RWPE1 (cell line): ENCODE results near the gene DIABLO.
A peak's percentile ranks its signal among the peaks of the same experiment; 100 is the strongest.
"Not testable (repeated sequence)": the region's sequence is repeated elsewhere in the genome, so short reads cannot be mapped to it uniquely, and the experiment has no call there.

ENCODE experiments used
- CTCF ChIA-PET: fragments of 350-600 bp; sonication (Branson Sonifier 250); formaldehyde crosslinking; extraction: SDS; loops from one replicate; lab custom pipeline; 2021; lab: Yijun Ruan, JAX
- POLR2A ChIA-PET: fragments of 400-600 bp; formaldehyde crosslinking; extraction: SDS; loops from one replicate; lab custom pipeline; 2020; ENCODE audit warnings: antibody characterized with exemption; ENCODE audit not compliant: low non-redundant PET; lab: Yijun Ruan, JAX
- DNase-seq: peaks from one replicate; pipeline ENCODE4 v3.0.0; 2012; ENCODE audit warnings: low spot score
- H3K27ac ChIP-seq: fragments of 450-650 bp; 2 replicates; pipeline ENCODE4 v1.5.1; 2017
- TF ChIP-seq, protein P1 (sequence below): fragments of 450-650 bp; conservative IDR thresholded peaks from 2 replicates; pipeline ENCODE4 v1.5.1; 2017; ENCODE audit warnings: low read depth, mild to moderate bottlenecking

Gene DIABLO

GRCh38 chr12:122225683-122226365 lies at the start of gene DIABLO:
DIABLO (minus strand) TSS chr12:122226052; CDS start chr12:122226014, 38 bp downstream.
- ChIA-PET POLR2A (interaction anchor here (0.5 to 1.0 kb wide), 2 partner anchors 14 to 93 kb away, joined by 4 to 7 read pairs; no protein-coding TSS in a partner anchor), CTCF (interaction anchor here (0.6 to 0.7 kb wide), 2 partner anchors 318 to 401 kb away, joined by 4 to 5 read pairs; no protein-coding TSS in a partner anchor)
- TF ChIP-seq, protein P1, sequence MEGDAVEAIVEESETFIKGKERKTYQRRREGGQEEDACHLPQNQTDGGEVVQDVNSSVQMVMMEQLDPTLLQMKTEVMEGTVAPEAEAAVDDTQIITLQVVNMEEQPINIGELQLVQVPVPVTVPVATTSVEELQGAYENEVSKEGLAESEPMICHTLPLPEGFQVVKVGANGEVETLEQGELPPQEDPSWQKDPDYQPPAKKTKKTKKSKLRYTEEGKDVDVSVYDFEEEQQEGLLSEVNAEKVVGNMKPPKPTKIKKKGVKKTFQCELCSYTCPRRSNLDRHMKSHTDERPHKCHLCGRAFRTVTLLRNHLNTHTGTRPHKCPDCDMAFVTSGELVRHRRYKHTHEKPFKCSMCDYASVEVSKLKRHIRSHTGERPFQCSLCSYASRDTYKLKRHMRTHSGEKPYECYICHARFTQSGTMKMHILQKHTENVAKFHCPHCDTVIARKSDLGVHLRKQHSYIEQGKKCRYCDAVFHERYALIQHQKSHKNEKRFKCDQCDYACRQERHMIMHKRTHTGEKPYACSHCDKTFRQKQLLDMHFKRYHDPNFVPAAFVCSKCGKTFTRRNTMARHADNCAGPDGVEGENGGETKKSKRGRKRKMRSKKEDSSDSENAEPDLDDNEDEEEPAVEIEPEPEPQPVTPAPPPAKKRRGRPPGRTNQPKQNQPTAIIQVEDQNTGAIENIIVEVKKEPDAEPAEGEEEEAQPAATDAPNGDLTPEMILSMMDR = no peak
- H3K27ac ChIP-seq = peak within 1 kb of the TSS; percentile 92
- peak; percentile 98 for DNase-seq

DNA sequence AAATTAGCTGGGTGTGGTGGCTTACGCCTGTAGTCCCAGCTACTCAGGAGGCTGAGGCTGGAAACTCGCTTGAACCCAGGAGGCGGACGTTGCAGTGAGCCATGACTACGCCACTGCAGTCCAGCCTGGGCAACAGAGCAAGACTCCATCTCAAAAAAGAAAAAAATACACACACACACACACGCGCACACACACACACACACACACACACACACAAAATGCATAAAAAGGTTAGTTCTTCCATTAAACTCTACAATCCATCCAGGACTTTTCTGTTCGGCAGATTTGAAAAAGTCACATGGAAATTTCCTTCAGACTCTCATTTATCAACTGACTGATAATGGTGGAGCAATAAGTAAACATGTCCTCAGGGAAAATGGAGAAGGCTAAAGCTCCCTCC lies 49.6 kb upstream of the DIABLO start:
- DNase-seq = no peak
- no peak overlapping the region for H3K27ac ChIP-seq
- TF ChIP-seq, protein P1 = no peak
- ChIA-PET POLR2A (no interaction called here), CTCF (interaction anchor here (0.6 kb wide), 1 partner anchor 47 kb away, joined by 3 read pairs; no protein-coding TSS in a partner anchor)

DNA sequence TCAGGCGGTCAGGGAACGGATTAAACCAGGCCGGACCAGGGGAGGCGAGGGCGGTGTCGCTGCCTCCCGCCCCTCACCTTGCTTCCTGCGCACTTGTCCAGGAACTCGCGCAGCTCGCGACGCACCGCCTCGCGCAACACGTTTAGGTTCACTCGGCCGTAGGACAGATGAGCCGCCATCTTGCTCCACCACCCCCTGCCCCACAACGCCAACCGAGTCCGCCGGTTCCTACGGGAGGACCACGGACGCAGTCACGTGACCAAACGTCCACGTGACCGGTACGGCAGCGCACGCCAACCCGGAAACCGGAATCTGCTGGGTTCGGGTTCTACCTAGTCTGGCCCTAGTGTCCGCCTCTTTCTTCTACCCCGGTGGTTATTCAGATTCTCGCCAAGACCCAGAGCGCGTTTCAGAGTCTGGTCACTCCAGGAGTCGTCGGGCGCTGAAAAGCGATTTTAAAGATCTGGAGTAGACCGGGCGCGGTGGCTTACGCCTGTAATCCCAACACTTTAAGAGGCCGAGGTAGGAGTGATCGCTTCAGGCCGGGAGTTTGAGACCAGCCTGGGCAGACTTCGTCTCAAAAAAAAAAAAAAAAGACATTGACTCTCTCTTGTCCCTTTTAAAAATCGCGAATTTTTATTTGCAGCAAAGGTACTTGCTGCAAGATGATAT lies 40.5 kb upstream of the DIABLO start, which contains the start of gene VPS33A:
VPS33A (minus strand) TSS at position 265 of the 672 bp plus-strand sequence; CDS start at position 179, 86 bp downstream.
- DNase-seq = peak; percentile 95
- peak within 1 kb of the TSS; percentile 87 for H3K27ac ChIP-seq
- TF ChIP-seq, protein P1 = no peak
- POLR2A ChIA-PET = interaction anchor here (0.9 kb wide), 1 partner anchor 15 kb away, joined by 4 read pairs; no protein-coding TSS in a partner anchor
- CTCF ChIA-PET = interaction anchor here (0.6 kb wide), 2 partner anchors 138 to 234 kb away, joined by 3 to 5 read pairs; no protein-coding TSS in a partner anchor

DNA sequence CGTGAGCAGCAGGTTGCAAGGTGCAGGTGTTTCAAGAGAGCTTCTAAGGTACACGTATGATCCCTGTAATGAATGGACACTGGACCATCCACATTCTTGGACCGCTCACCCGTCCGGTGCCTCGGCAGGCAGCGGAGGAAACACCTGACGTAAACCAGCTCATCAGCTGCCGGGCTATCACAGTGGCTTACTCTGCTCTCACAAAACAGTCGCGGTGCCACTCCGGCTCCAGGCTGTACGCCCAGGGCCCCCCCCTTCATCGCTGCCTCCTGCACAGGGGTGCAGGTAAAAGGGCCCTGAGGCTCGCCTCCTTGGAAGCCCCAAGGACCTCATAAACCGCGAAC lies 40.0 kb upstream of the DIABLO start:
- POLR2A ChIA-PET = interaction anchor here (0.9 kb wide), 1 partner anchor 15 kb away, joined by 4 read pairs; no protein-coding TSS in a partner anchor
- CTCF ChIA-PET = no interaction called here
- H3K27ac ChIP-seq = peak overlapping the region; percentile 87

GRCh38 chr12:122265476-122265875 lies 39.6 kb upstream of the DIABLO start:
- no peak for DNase-seq
- TF ChIP-seq, protein P1 = no peak
- POLR2A ChIA-PET = interaction anchor here (0.9 kb wide), 1 partner anchor 14 kb away, joined by 4 read pairs; no protein-coding TSS in a partner anchor
- CTCF ChIA-PET = no interaction called here
- H3K27ac ChIP-seq = peak overlapping the region; percentile 87

More for the DNA sequence above, 40.0 kb upstream of the DIABLO start:
- TF ChIP-seq, protein P1 = no peak
- peak; percentile 41 for DNase-seq

DNA sequence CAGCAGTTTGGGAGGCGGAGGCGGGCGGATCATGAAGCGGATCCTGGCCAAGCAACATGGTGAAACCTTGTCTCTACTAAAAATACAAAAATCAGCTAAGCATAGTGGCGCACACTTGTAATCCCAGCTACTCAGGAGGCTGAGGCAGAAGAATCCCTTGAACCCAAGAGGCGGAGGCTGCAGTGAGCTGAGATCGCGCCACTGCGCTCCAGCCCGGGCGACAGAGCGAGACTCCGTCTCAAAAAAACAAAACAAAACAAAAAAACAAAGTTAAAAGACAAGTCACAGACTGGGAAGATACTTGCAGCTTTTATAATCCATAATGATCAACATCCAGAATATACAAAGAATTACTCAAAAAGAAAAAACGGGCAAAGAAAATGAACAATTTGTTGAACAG lies 34.9 kb upstream of the DIABLO start:
- POLR2A ChIA-PET, CTCF ChIA-PET, DNase-seq, H3K27ac ChIP-seq: not testable (repeated sequence)

GRCh38 chr12:122258939-122259338 lies 33.1 kb upstream of the DIABLO start:
- H3K27ac ChIP-seq, CTCF ChIA-PET, DNase-seq: not testable (repeated sequence)
- POLR2A ChIA-PET = interaction anchor here (0.7 kb wide), 1 partner anchor 684 kb away, joined by 9 read pairs; no protein-coding TSS in a partner anchor

DNA sequence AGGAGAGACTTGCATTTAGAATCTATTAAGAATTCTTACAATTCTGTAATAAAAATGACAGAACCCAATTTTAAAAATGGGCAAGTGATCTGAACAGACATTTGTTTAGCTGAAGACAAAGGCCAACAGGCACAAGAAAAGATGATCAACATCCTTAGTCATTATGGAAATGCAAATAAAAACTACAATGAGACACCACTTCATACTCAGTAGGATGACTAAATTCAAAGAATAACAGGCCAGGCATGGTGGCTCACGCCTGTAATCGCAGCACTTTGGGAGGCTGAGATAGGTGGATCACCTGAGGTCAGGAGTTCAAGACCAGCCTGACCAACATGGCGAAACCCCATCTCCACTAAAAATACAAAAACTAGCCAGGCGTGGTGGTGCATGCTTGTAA lies 32.6 kb upstream of the DIABLO start:
- POLR2A ChIA-PET = interaction anchor here (0.7 kb wide), 1 partner anchor 684 kb away, joined by 9 read pairs; no protein-coding TSS in a partner anchor
- CTCF ChIA-PET, H3K27ac ChIP-seq, DNase-seq: not testable (repeated sequence)
